Measurements from ENCODE around the gene ZNF200.
"Not testable (repeated sequence)": the region's sequence is repeated elsewhere in the genome, so short reads cannot be mapped to it uniquely, and the experiment has no call there.

Gene ZNF200

GRCh38 chr16:3252967-3253366, 18.0 kb upstream of the ZNF200 start:
- DNase-seq (ENCODE audit: low read depth), result no peak

- DNase-seq (ENCODE audit: low read depth), result no peak
Observed at GRCh38 chr16:3249451-3249850, 14.5 kb upstream of the ZNF200 start.

GRCh38 chr16:3249020-3249419, 14.1 kb upstream of the ZNF200 start:
- DNase-seq (ENCODE audit: low read depth), result no peak

- DNase-seq (ENCODE audit: low read depth), result no peak
Observed at GRCh38 chr16:3248596-3248995, 13.6 kb upstream of the ZNF200 start.

GRCh38 chr16:3246876-3247275, 11.9 kb upstream of the ZNF200 start:
- no peak for DNase-seq (ENCODE audit: low read depth)

GRCh38 chr16:3246002-3246401, 11.0 kb upstream of the ZNF200 start:
- DNase-seq (ENCODE audit: low read depth), result no peak

GRCh38 chr16:3243882-3244281, 8.9 kb upstream of the ZNF200 start:
- no peak for DNase-seq (ENCODE audit: low read depth)

- DNase-seq (ENCODE audit: low read depth), result no peak
Observed at GRCh38 chr16:3242709-3243108, 7.8 kb upstream of the ZNF200 start.

- DNase-seq (ENCODE audit: low read depth), result no peak
Observed at GRCh38 chr16:3241761-3242160, 6.8 kb upstream of the ZNF200 start.

- DNase-seq (ENCODE audit: low read depth), result no peak
Observed at GRCh38 chr16:3235856-3236669, 1.1 kb upstream of the ZNF200 start.

- no peak for DNase-seq (ENCODE audit: low read depth)
Observed at GRCh38 chr16:3234543-3234856, 458 bp downstream of the ZNF200 start.

GRCh38 chr16:3223913-3224515, 10.9 kb downstream of the ZNF200 start:
- no peak for DNase-seq (ENCODE audit: low read depth)

GRCh38 chr16:3220839-3221238, 14.1 kb downstream of the ZNF200 start:
- DNase-seq (ENCODE audit: low read depth), result no peak

GRCh38 chr16:3216263-3216640, 18.7 kb downstream of the ZNF200 start:
- DNase-seq (ENCODE audit: low read depth), result no peak

GRCh38 chr16:3215601-3216262, 19.2 kb downstream of the ZNF200 start:
- no peak for DNase-seq (ENCODE audit: low read depth)

- no peak for DNase-seq (ENCODE audit: low read depth)
Observed at GRCh38 chr16:3214904-3215600, 19.9 kb downstream of the ZNF200 start.

GRCh38 chr16:3212567-3212966, 22.4 kb downstream of the ZNF200 start:
- no peak for DNase-seq (ENCODE audit: low read depth)

GRCh38 chr16:3212006-3212405, 23.0 kb downstream of the ZNF200 start:
- DNase-seq (ENCODE audit: low read depth), result no peak

GRCh38 chr16:3207086-3207953, 27.6 kb downstream of the ZNF200 start:
- no peak for DNase-seq (ENCODE audit: low read depth)

GRCh38 chr16:3205939-3206338, 29.0 kb downstream of the ZNF200 start:
- not testable (repeated sequence) for DNase-seq (ENCODE audit: low read depth)

- no peak for DNase-seq (ENCODE audit: low read depth)
Observed at GRCh38 chr16:3202903-3203539, 31.9 kb downstream of the ZNF200 start.

All from activated gamma-delta T cell treated with anti-CD3 and anti-CD28 coated beads, Interleukin-2, amount 50 U/mL, for 16 hours (primary cell).